HEK293 (cell line): ENCODE data around the gene SOX13.
A peak's percentile ranks its signal among the peaks of the same experiment; 100 is the strongest.

Experiments
- GFI1B ChIP-seq: fragments of 450-650 bp; formaldehyde crosslinking; IDR thresholded peaks from 2 replicates; pipeline ENCODE4 v1.5.1; 2016; ENCODE audit warnings: missing biosample characterization, missing genetic modification characterization
- GLI2 ChIP-seq: fragments of 450-650 bp; formaldehyde crosslinking; IDR thresholded peaks from 2 replicates; pipeline ENCODE4; 2017; ENCODE audit warnings: missing biosample characterization, missing genetic modification characterization, low read depth, borderline replicate concordance
- GLIS1 ChIP-seq: fragments of 450-650 bp; formaldehyde crosslinking; IDR thresholded peaks from 2 replicates; pipeline ENCODE4 v1.5.1; 2016; ENCODE audit warnings: missing biosample characterization, missing genetic modification characterization
- HOXC10 ChIP-seq: sonication (generic); formaldehyde crosslinking; IDR thresholded peaks from 2 replicates; pipeline ENCODE4 v1.8.1; 2023; ENCODE audit warnings: mild to moderate bottlenecking, missing genetic modification reagents
- KLF1 ChIP-seq: fragments of 450-650 bp; formaldehyde crosslinking; IDR thresholded peaks from 2 replicates; pipeline ENCODE4 v1.5.1; 2016; ENCODE audit warnings: missing biosample characterization, missing genetic modification characterization
- MEIS1 ChIP-seq: sonication (generic); formaldehyde crosslinking; IDR thresholded peaks from 2 replicates; pipeline ENCODE4 v1.8.1; 2022; ENCODE audit warnings: missing genetic modification reagents, mild to moderate bottlenecking, borderline replicate concordance
- OVOL3 ChIP-seq: fragments of 450-650 bp; formaldehyde crosslinking; IDR thresholded peaks from 2 replicates; pipeline ENCODE4 v1.5.1; 2016; ENCODE audit warnings: missing biosample characterization, missing genetic modification characterization
- PATZ1 ChIP-seq: fragments of 450-650 bp; formaldehyde crosslinking; IDR thresholded peaks from 2 replicates; pipeline ENCODE4 v1.5.1; 2016; ENCODE audit warnings: missing biosample characterization, missing genetic modification characterization
- ZBTB20 ChIP-seq: fragments of 450-650 bp; formaldehyde crosslinking; IDR thresholded peaks from 2 replicates; pipeline ENCODE4 v1.5.1; 2016; ENCODE audit warnings: missing biosample characterization, missing genetic modification characterization
- ZBTB21 ChIP-seq: fragments of 450-650 bp; formaldehyde crosslinking; IDR thresholded peaks from 2 replicates; pipeline ENCODE4 v1.5.1; 2017; ENCODE audit warnings: missing biosample characterization, missing genetic modification characterization
- ZNF155 ChIP-seq: fragments of 450-650 bp; formaldehyde crosslinking; IDR thresholded peaks from 2 replicates; pipeline ENCODE4 v1.5.1; 2016; ENCODE audit warnings: missing biosample characterization, missing genetic modification characterization
- ZNF174 ChIP-seq: fragments of 450-650 bp; formaldehyde crosslinking; IDR thresholded peaks from 2 replicates; pipeline ENCODE4 v1.5.0; 2017; ENCODE audit warnings: missing biosample characterization, mild to moderate bottlenecking, missing genetic modification characterization
- ZNF223 ChIP-seq: fragments of 450-650 bp; formaldehyde crosslinking; IDR thresholded peaks from 2 replicates; pipeline ENCODE4 v1.5.1; 2016; ENCODE audit warnings: missing biosample characterization, missing genetic modification characterization
- ZNF23 ChIP-seq: fragments of 450-650 bp; formaldehyde crosslinking; IDR thresholded peaks from 2 replicates; pipeline ENCODE4 v1.5.1; 2016; ENCODE audit warnings: missing biosample characterization, missing genetic modification characterization, borderline replicate concordance
- ZNF354C ChIP-seq: fragments of 450-650 bp; formaldehyde crosslinking; IDR thresholded peaks from 2 replicates; pipeline ENCODE4 v1.5.1; 2016; ENCODE audit warnings: missing biosample characterization, missing genetic modification characterization, low read depth, borderline replicate concordance
- ZNF366 ChIP-seq: fragments of 450-650 bp; formaldehyde crosslinking; conservative IDR thresholded peaks from 2 replicates; pipeline ENCODE4 v1.5.1; 2016; ENCODE audit warnings: missing biosample characterization, missing genetic modification characterization
- ZNF391 ChIP-seq: fragments of 450-650 bp; formaldehyde crosslinking; IDR thresholded peaks from 2 replicates; pipeline ENCODE4 v1.5.1; 2016; ENCODE audit warnings: low read depth, missing biosample characterization, missing genetic modification characterization, borderline replicate concordance
- ZNF398 ChIP-seq: fragments of 450-650 bp; formaldehyde crosslinking; IDR thresholded peaks from 2 replicates; pipeline ENCODE4 v1.5.1; 2017; ENCODE audit warnings: missing biosample characterization, missing genetic modification characterization
- ZNF473 ChIP-seq: fragments of 450-650 bp; formaldehyde crosslinking; IDR thresholded peaks from 2 replicates; pipeline ENCODE4 v1.5.1; 2017; ENCODE audit warnings: missing biosample characterization, missing genetic modification characterization
- ZNF529 ChIP-seq: fragments of 450-650 bp; formaldehyde crosslinking; IDR thresholded peaks from 2 replicates; pipeline ENCODE4 v1.5.1; 2017; ENCODE audit warnings: missing genetic modification characterization, missing biosample characterization; ENCODE audit not compliant: insufficient replicate concordance
- ZNF544 ChIP-seq: fragments of 450-650 bp; formaldehyde crosslinking; IDR thresholded peaks from 2 replicates; pipeline ENCODE4 v1.5.0; 2017; ENCODE audit warnings: missing biosample characterization, missing genetic modification characterization
- ZNF624 ChIP-seq: fragments of 450-650 bp; formaldehyde crosslinking; IDR thresholded peaks from 2 replicates; pipeline ENCODE4 v1.5.1; 2017; ENCODE audit warnings: missing biosample characterization, missing genetic modification characterization
- ZNF843 ChIP-seq: fragments of 450-650 bp; formaldehyde crosslinking; IDR thresholded peaks from 2 replicates; pipeline ENCODE4 v1.5.1; 2016; ENCODE audit warnings: missing biosample characterization, missing genetic modification characterization
- TF ChIP-seq, protein P1 (sequence below): fragments of 450-650 bp; formaldehyde crosslinking; IDR thresholded peaks from 2 replicates; pipeline ENCODE4 v1.5.1; 2017; ENCODE audit warnings: missing biosample characterization, missing genetic modification characterization
- TF ChIP-seq, protein P2 (sequence below): fragments of 450-650 bp; formaldehyde crosslinking; conservative IDR thresholded peaks from 2 replicates; pipeline ENCODE4 v1.5.1; 2016; ENCODE audit warnings: low read depth, missing biosample characterization, missing genetic modification characterization
- TF ChIP-seq, protein P3 (sequence below): fragments of 450-650 bp; IDR thresholded peaks from 2 replicates; pipeline ENCODE4 v1.5.1; 2018; ENCODE audit warnings: missing biosample characterization, missing genetic modification characterization
- TF ChIP-seq, protein P4 (sequence below): fragments of 450-650 bp; formaldehyde crosslinking; IDR thresholded peaks from 2 replicates; pipeline ENCODE4 v1.5.1; 2016; ENCODE audit warnings: missing biosample characterization, missing genetic modification characterization, borderline replicate concordance

Gene SOX13

GRCh38 chr1:204130981-204131892 lies 58.3 kb downstream of the SOX13 start (continued):
- TF ChIP-seq PATZ1 (peak; percentile 69; the same call in 1 of the 2 replicates), ZNF366 (tag by site-specific recombination) (no peak), GFI1B (tag by site-specific recombination) (no peak), ZNF391 (tag by site-specific recombination) (no peak), GLIS1 (tag by site-specific recombination) (peak; percentile 86), ZNF174 (tag by site-specific recombination) (no peak), GLI2 (no peak), ZBTB21 (no peak), ZNF529 (tag by site-specific recombination) (no peak), OVOL3 (tag by site-specific recombination) (no peak), ZNF223 (no peak), ZNF398 (tag by site-specific recombination) (peak; percentile 55), MEIS1 (CRISPR knock-in tag) (no peak), ZNF354C (no peak), ZNF624 (no peak), ZNF473 (no peak), HOXC10 (CRISPR knock-in tag) (no peak), ZNF23 (tag by site-specific recombination) (no peak), KLF1 (tag by site-specific recombination) (no peak), ZBTB20 (tag by site-specific recombination) (peak; percentile 82), ZNF843 (tag by site-specific recombination) (no peak), ZNF544 (tag by site-specific recombination) (no peak), ZNF155 (no peak)
- TF ChIP-seq, protein P1, sequence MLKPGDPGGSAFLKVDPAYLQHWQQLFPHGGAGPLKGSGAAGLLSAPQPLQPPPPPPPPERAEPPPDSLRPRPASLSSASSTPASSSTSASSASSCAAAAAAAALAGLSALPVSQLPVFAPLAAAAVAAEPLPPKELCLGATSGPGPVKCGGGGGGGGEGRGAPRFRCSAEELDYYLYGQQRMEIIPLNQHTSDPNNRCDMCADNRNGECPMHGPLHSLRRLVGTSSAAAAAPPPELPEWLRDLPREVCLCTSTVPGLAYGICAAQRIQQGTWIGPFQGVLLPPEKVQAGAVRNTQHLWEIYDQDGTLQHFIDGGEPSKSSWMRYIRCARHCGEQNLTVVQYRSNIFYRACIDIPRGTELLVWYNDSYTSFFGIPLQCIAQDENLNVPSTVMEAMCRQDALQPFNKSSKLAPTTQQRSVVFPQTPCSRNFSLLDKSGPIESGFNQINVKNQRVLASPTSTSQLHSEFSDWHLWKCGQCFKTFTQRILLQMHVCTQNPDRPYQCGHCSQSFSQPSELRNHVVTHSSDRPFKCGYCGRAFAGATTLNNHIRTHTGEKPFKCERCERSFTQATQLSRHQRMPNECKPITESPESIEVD (tag by site-specific recombination) = no peak
- TF ChIP-seq, protein P2, sequence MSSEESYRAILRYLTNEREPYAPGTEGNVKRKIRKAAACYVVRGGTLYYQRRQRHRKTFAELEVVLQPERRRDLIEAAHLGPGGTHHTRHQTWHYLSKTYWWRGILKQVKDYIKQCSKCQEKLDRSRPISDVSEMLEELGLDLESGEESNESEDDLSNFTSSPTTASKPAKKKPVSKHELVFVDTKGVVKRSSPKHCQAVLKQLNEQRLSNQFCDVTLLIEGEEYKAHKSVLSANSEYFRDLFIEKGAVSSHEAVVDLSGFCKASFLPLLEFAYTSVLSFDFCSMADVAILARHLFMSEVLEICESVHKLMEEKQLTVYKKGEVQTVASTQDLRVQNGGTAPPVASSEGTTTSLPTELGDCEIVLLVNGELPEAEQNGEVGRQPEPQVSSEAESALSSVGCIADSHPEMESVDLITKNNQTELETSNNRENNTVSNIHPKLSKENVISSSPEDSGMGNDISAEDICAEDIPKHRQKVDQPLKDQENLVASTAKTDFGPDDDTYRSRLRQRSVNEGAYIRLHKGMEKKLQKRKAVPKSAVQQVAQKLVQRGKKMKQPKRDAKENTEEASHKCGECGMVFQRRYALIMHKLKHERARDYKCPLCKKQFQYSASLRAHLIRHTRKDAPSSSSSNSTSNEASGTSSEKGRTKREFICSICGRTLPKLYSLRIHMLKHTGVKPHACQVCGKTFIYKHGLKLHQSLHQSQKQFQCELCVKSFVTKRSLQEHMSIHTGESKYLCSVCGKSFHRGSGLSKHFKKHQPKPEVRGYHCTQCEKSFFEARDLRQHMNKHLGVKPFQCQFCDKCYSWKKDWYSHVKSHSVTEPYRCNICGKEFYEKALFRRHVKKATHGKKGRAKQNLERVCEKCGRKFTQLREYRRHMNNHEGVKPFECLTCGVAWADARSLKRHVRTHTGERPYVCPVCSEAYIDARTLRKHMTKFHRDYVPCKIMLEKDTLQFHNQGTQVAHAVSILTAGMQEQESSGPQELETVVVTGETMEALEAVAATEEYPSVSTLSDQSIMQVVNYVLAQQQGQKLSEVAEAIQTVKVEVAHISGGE (tag by site-specific recombination) = no peak
- TF ChIP-seq, protein P3, sequence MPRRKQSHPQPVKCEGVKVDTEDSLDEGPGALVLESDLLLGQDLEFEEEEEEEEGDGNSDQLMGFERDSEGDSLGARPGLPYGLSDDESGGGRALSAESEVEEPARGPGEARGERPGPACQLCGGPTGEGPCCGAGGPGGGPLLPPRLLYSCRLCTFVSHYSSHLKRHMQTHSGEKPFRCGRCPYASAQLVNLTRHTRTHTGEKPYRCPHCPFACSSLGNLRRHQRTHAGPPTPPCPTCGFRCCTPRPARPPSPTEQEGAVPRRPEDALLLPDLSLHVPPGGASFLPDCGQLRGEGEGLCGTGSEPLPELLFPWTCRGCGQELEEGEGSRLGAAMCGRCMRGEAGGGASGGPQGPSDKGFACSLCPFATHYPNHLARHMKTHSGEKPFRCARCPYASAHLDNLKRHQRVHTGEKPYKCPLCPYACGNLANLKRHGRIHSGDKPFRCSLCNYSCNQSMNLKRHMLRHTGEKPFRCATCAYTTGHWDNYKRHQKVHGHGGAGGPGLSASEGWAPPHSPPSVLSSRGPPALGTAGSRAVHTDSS (tag by site-specific recombination) = no peak
- TF ChIP-seq, protein P4, sequence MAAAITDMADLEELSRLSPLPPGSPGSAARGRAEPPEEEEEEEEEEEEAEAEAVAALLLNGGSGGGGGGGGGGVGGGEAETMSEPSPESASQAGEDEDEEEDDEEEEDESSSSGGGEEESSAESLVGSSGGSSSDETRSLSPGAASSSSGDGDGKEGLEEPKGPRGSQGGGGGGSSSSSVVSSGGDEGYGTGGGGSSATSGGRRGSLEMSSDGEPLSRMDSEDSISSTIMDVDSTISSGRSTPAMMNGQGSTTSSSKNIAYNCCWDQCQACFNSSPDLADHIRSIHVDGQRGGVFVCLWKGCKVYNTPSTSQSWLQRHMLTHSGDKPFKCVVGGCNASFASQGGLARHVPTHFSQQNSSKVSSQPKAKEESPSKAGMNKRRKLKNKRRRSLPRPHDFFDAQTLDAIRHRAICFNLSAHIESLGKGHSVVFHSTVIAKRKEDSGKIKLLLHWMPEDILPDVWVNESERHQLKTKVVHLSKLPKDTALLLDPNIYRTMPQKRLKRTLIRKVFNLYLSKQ = no peak
